ENCODE results near the gene SLC39A11. TPM values are rescaled to one million over a fixed set of nuclear protein-coding genes. Genes with fewer than 3 reads are reported as not detected.
A peak's percentile ranks its signal among the peaks of the same experiment; 100 is the strongest.

The SLC39A11 gene
- polyA plus RNA-seq, 1 of the 3 experiments (the other 2 are of a cell fraction) = 23.5 TPM

DNA sequence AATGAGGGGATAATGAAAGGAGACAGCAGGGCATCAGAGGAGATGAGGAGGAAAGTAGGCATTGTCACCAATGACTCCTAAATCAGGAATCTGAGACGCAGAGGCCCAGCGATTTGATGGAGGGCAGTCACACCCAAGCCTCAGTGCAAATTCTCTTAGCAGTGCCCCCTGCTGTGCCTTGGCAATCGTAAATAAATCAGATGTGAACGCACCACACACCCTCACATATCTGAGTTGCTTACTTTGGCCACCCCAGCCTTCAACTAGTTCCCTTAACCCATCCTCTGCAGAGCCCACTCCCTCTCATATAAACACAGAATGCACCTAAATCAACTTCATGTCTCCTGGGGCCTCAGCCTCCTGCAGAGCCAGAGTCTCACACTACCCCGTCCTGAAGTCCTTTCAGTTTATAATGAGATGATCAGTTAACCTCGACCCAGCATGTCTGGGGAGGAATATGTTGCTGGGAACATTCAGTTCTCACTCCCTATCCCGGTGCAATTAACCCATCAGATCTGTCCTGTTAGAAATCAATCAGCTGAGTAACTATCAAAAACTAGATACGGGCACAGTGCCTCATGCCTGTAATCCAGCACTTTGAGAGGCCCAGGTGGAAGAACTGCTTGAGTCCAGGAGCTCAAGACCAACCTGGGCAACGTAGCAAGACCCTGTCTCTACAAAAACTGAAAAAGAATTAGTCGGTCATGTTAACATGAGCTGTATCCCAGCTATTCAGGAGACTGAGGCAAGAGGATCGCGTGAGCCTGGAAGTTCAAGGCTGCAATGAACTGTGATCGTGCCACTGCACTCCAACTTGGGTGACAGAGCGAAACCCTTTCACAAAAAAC is 78.4 kb downstream of the SLC39A11 start (continued):
- TF ChIP-seq, protein P1, sequence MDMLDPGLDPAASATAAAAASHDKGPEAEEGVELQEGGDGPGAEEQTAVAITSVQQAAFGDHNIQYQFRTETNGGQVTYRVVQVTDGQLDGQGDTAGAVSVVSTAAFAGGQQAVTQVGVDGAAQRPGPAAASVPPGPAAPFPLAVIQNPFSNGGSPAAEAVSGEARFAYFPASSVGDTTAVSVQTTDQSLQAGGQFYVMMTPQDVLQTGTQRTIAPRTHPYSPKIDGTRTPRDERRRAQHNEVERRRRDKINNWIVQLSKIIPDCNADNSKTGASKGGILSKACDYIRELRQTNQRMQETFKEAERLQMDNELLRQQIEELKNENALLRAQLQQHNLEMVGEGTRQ (IDR thresholded peaks at IDR 0.05; ENCODE audit: borderline replicate concordance, low read depth, low read length) = no peak

- no peaks in the 10 kb centered on the region for H4K20me1 ChIP-seq (ENCODE audit: insufficient read depth)
- peaks cover 6% of the 10 kb centered on the region for H3F3A ChIP-seq (replicated peaks; ENCODE audit: insufficient read depth)
- ChIA-PET POLR2A (no interaction called here), CTCF (interaction anchor here (0.9 to 1.0 kb wide), 4 partner anchors 18 to 151 kb away, joined by 3 to 5 read pairs (median 3); partner anchors contain the start of gene SSTR2)
- H3K4me3 ChIP-seq (ENCODE audit: low read depth in 2 of 2, low read length in 1 of 2) = no peak overlapping the region
- WGBS (ENCODE audit: low lambda C conversion rate) = 91% methylated on average over 8 of the region's 8 CpGs
- 0 out of 2 replicates have a peak overlapping the region, but pooled peaks have one; percentile 4 for H3K4me2 ChIP-seq
- no peak overlapping the region for H2AFZ ChIP-seq (ENCODE audit: low read depth)
- DNase-seq = no peak
- TF ChIP-seq NFIC (IDR thresholded peaks at IDR 0.05; ENCODE audit: borderline replicate concordance) = no peak
- TF ChIP-seq TEAD4 (IDR thresholded peaks at IDR 0.05; ENCODE audit: borderline replicate concordance, insufficient read depth) = no peak
- no peak for TF ChIP-seq PBX3 (IDR thresholded peaks at IDR 0.05)
- no peak for TF ChIP-seq EP300 (IDR thresholded peaks at IDR 0.05; ENCODE audit: borderline replicate concordance in 1 of 2, low read depth in 1 of 2, low read length in 1 of 2)
- TF ChIP-seq FOXM1 (IDR thresholded peaks at IDR 0.05; ENCODE audit: low read depth) = no peak
- no peak for TF ChIP-seq POLR2AphosphoS5 (IDR thresholded peaks at IDR 0.05; ENCODE audit: low read depth, low read length)
- TF ChIP-seq CHD2 (IDR thresholded peaks at IDR 0.05; ENCODE audit: low read length, partially characterized antibody) = no peak
- no peak for TF ChIP-seq RCOR1 (IDR thresholded peaks at IDR 0.05; ENCODE audit: low read length)
- no peak for TF ChIP-seq RXRA (IDR thresholded peaks at IDR 0.05; ENCODE audit: borderline replicate concordance, low read depth)
- no peak for TF ChIP-seq FOXJ3 (CRISPR knock-in tag; IDR thresholded peaks at IDR 0.05)
- TF ChIP-seq GATA2 (CRISPR knock-in tag; IDR thresholded peaks at IDR 0.05) = no peak
- TF ChIP-seq GABPA (IDR thresholded peaks at IDR 0.05; ENCODE audit: low read depth) = no peak
- no peak for TF ChIP-seq CTCF (IDR thresholded peaks at IDR 0.05)
- no peak for TF ChIP-seq TCF12 (IDR thresholded peaks at IDR 0.05)
- no peak for TF ChIP-seq TAF1 (IDR thresholded peaks at IDR 0.05; ENCODE audit: borderline replicate concordance, low read depth, low read length)
- TF ChIP-seq RFX5 (IDR thresholded peaks at IDR 0.05; ENCODE audit: low read length) = no peak
- TF ChIP-seq, protein P1 (IDR thresholded peaks at IDR 0.05; ENCODE audit: borderline replicate concordance, low read depth, low read length) = no peak
- no peak for TF ChIP-seq NRF1 (IDR thresholded peaks at IDR 0.05; ENCODE audit: low read depth, low read length)
- no peak for TF ChIP-seq SIN3A (IDR thresholded peaks at IDR 0.05; ENCODE audit: borderline replicate concordance, low read depth, low read length)
- no peak for TF ChIP-seq YY1 (IDR thresholded peaks at IDR 0.05; ENCODE audit: low read depth)
- H3K9ac ChIP-seq = no peak overlapping the region
- H3K27ac ChIP-seq (ENCODE audit: low read depth in 2 of 2, low read length in 1 of 2) = 0 out of 4 replicates have a peak overlapping the region, but pooled peaks of 1 of the 2 experiments have one; percentile 3
- no peaks in the 10 kb centered on the region for H3K79me2 ChIP-seq (ENCODE audit: insufficient read depth)
- H3K9me3 ChIP-seq = no peaks in the 10 kb centered on the region
- H3K9me2 ChIP-seq = no peaks in the 10 kb centered on the region
- no peaks in the 10 kb centered on the region for H3K36me3 ChIP-seq (replicated peaks in 1 of 2; ENCODE audit: control insufficient read depth in 1 of 2, insufficient read depth in 2 of 2, low read length in 1 of 2)
- H3K4me1 ChIP-seq (ENCODE audit: control insufficient read depth in 1 of 2, insufficient read depth in 2 of 2, low read depth in 1 of 2, low read length in 1 of 2) = peaks cover 6 to 16% of the 10 kb centered on the region in 2 experiments; a peak in 2 of 4 replicates
- no peaks in the 10 kb centered on the region for H3K27me3 ChIP-seq (ENCODE audit: insufficient read depth)
These were observed 79.2 kb downstream of the SLC39A11 start for GRCh38 chr17:73013301-73013700.
